Neural cell (in vitro differentiated cells): ENCODE measurements around the gene SCGB2B2. TPM values are rescaled to one million over a fixed set of nuclear protein-coding genes. Genes with fewer than 3 reads are reported as not detected.

ENCODE experiments used
- H2AFZ ChIP-seq: fragments of 200-600, 300-800 bp; sonication (generic), shearing (Covaris generic); 2 replicates; pipeline ENCODE4 v1.6.0; 2014; ENCODE audit warnings: low read depth, mild to moderate bottlenecking, antibody characterized with exemption, low read length, moderate library complexity
- H3F3A ChIP-seq: fragments of 200-600 bp; shearing (Covaris generic); 2 replicates; pipeline ENCODE4 v1.6.1; 2016; ENCODE audit warnings: mild to moderate bottlenecking, moderate library complexity, mixed read lengths, antibody characterized with exemption, low read length; ENCODE audit not compliant: insufficient read depth, poor library complexity, severe bottlenecking
- H3K27ac ChIP-seq: fragments of 200-600, 300-800 bp; sonication (generic), shearing (Covaris generic); 2 replicates; pipeline ENCODE4 v1.5.1; 2014; ENCODE audit warnings: mild to moderate bottlenecking, low read length, moderate library complexity
- H3K27me3 ChIP-seq: fragments of 300-800, 200-600 bp; sonication (generic), shearing (Covaris generic); 2 replicates; pipeline ENCODE4 v1.6.0; 2014; ENCODE audit warnings: mild to moderate bottlenecking, low read depth, low read length, moderate library complexity; ENCODE audit not compliant: insufficient read depth
- H3K36me3 ChIP-seq: fragments of 300-800, 200-600 bp; sonication (generic), shearing (Covaris generic); 2 replicates; pipeline ENCODE4 v1.5.1; 2014; ENCODE audit warnings: mild to moderate bottlenecking, antibody characterized with exemption, low read length, moderate library complexity; ENCODE audit not compliant: insufficient read depth
- H3K4me2 ChIP-seq: fragments of 300-800, 200-600 bp; sonication (generic), shearing (Covaris generic); 2 replicates; pipeline ENCODE4 v1.6.0; 2014; ENCODE audit warnings: mild to moderate bottlenecking, low read length
- H3K4me3 ChIP-seq: fragments of 300-800, 200-600 bp; sonication (generic), shearing (Covaris generic); 2 replicates; pipeline ENCODE4 v1.5.1; 2014; ENCODE audit warnings: mild to moderate bottlenecking, low read length, moderate library complexity
- H3K79me2 ChIP-seq: fragments of 200-600 bp; shearing (Covaris generic); replicated peaks from 2 replicates; pipeline ENCODE4 v1.6.0; 2014; ENCODE audit warnings: mild to moderate bottlenecking, low read length, moderate library complexity; ENCODE audit not compliant: insufficient read depth
- H3K9ac ChIP-seq: fragments of 300-800, 200-600 bp; sonication (generic), shearing (Covaris generic); 2 replicates; pipeline ENCODE4 v1.6.1; 2016; ENCODE audit warnings: mild to moderate bottlenecking, low read length, mixed read lengths
- H3K9me2 ChIP-seq: fragments of 200-600 bp; shearing (Covaris generic); 2 replicates; pipeline ENCODE4 v1.6.1; 2016; ENCODE audit warnings: mild to moderate bottlenecking, low read length, mixed read lengths; ENCODE audit not compliant: insufficient read depth
- H3K9me3 ChIP-seq: fragments of 200-600, 300-800 bp; sonication (generic), shearing (Covaris generic); 2 replicates; pipeline ENCODE4 v1.6.1; 2016; ENCODE audit warnings: mild to moderate bottlenecking, mixed run types, low read length, moderate library complexity, mixed read lengths
- H4K20me1 ChIP-seq: fragments of 200-600 bp; shearing (Covaris generic); 2 replicates; pipeline ENCODE4 v1.6.1; 2016; ENCODE audit warnings: mild to moderate bottlenecking, mixed run types; ENCODE audit not compliant: insufficient read depth
- CTCF ChIP-seq: fragments of 450-650 bp; IDR thresholded peaks from 2 replicates; pipeline ENCODE4 v1.5.1; 2014; ENCODE audit warnings: antibody characterized with exemption, mild to moderate bottlenecking, moderate library complexity; ENCODE audit not compliant: poor library complexity, severe bottlenecking
- EP300 ChIP-seq: fragments of 450-650 bp; conservative IDR thresholded peaks from 2 replicates; pipeline ENCODE4 v1.6.1; 2014; ENCODE audit warnings: antibody characterized with exemption, mild to moderate bottlenecking, moderate library complexity; ENCODE audit not compliant: poor library complexity, severe bottlenecking
- EZH2 ChIP-seq: fragments of 200-600, 300-800 bp; shearing (Covaris generic), sonication (generic); IDR thresholded peaks from 2 replicates; pipeline ENCODE4 v1.6.1; 2014; ENCODE audit warnings: antibody characterized with exemption, low read length, borderline replicate concordance, mild to moderate bottlenecking; ENCODE audit not compliant: insufficient read depth, poor library complexity, severe bottlenecking
- MXI1 ChIP-seq: fragments of 450-650 bp; conservative IDR thresholded peaks from 2 replicates; pipeline ENCODE4 v1.6.1; 2014; ENCODE audit warnings: antibody characterized with exemption, mild to moderate bottlenecking; ENCODE audit not compliant: poor library complexity, severe bottlenecking
- POLR2AphosphoS5 ChIP-seq: IDR thresholded peaks from 2 replicates; pipeline ENCODE4 v1.6.1; 2012
- RAD21 ChIP-seq: fragments of 450-650 bp; conservative IDR thresholded peaks from 2 replicates; pipeline ENCODE4 v1.6.1; 2014; ENCODE audit warnings: antibody characterized with exemption, mild to moderate bottlenecking, moderate library complexity
- REST ChIP-seq: IDR thresholded peaks from 2 replicates; pipeline ENCODE4 v1.6.1; 2012; ENCODE audit warnings: borderline replicate concordance
- SMC3 ChIP-seq: fragments of 450-650 bp; conservative IDR thresholded peaks from 2 replicates; pipeline ENCODE4 v1.6.1; 2014; ENCODE audit warnings: antibody characterized with exemption, mild to moderate bottlenecking, moderate library complexity; ENCODE audit not compliant: poor library complexity
- TAF1 ChIP-seq: IDR thresholded peaks from 2 replicates; pipeline ENCODE4 v1.6.1; 2012; ENCODE audit warnings: low read depth
- polyA plus RNA-seq: library from polyadenylated mRNA; depleted of rRNA; stranded (reverse); fragments of >200 nt; gene quantifications from 2 replicates; pipeline ENCODE4 v1.2.3, GENCODE V29; 2014

SCGB2B2 gene
- polyA plus RNA-seq, 1 donor from 2014 or later = 0.51 TPM

- TF ChIP-seq MXI1 (no peak), TAF1 (no peak), POLR2AphosphoS5 (no peak), SMC3 (no peak), EZH2 (no peak), EP300 (no peak)
- H3K9me3 ChIP-seq = peaks cover 5% of the 10 kb centered on the region
- no peak overlapping the region for H3K27ac ChIP-seq
These were observed 21.3 kb downstream of the SCGB2B2 start for GRCh38 chr19:34655651-34656050.

GRCh38 chr19:34654796-34655195 lies 22.2 kb downstream of the SCGB2B2 start:
- H3F3A ChIP-seq = no peaks in the 10 kb centered on the region
- no peak overlapping the region for H3K27ac ChIP-seq
- no peak overlapping the region for H3K4me3 ChIP-seq
- no peak overlapping the region for H2AFZ ChIP-seq
- no peaks in the 10 kb centered on the region for H3K36me3 ChIP-seq
- TF ChIP-seq MXI1 = no peak
- no peak for TF ChIP-seq EP300
- H4K20me1 ChIP-seq = no peaks in the 10 kb centered on the region
- no peaks in the 10 kb centered on the region for H3K79me2 ChIP-seq
- no peak overlapping the region for H3K4me2 ChIP-seq
- H3K9ac ChIP-seq = no peak overlapping the region
- no peaks in the 10 kb centered on the region for H3K9me2 ChIP-seq
- peaks cover 5% of the 10 kb centered on the region for H3K9me3 ChIP-seq
- no peaks in the 10 kb centered on the region for H3K27me3 ChIP-seq

More at GRCh38 chr19:34655651-34656050, 21.3 kb downstream of the SCGB2B2 start:
- Histone ChIP-seq H3K4me3 (no peak overlapping the region), H4K20me1 (no peaks in the 10 kb centered on the region), H3K79me2 (no peaks in the 10 kb centered on the region), H3K4me2 (no peak overlapping the region), H3F3A (no peaks in the 10 kb centered on the region), H3K36me3 (no peaks in the 10 kb centered on the region), H3K27me3 (no peaks in the 10 kb centered on the region), H3K9me2 (no peaks in the 10 kb centered on the region), H2AFZ (no peak overlapping the region), H3K9ac (no peak overlapping the region)

GRCh38 chr19:34651747-34652146 lies 25.2 kb downstream of the SCGB2B2 start:
- Histone ChIP-seq H3K4me3 (no peak overlapping the region), H3K4me2 (no peak overlapping the region), H3K9ac (no peak overlapping the region), H3K36me3 (no peaks in the 10 kb centered on the region), H2AFZ (no peak overlapping the region), H3K9me2 (no peaks in the 10 kb centered on the region), H3K79me2 (no peaks in the 10 kb centered on the region), H4K20me1 (no peaks in the 10 kb centered on the region), H3K27ac (no peak overlapping the region), H3F3A (no peaks in the 10 kb centered on the region), H3K9me3 (peaks cover 5% of the 10 kb centered on the region), H3K27me3 (no peaks in the 10 kb centered on the region)
- TF ChIP-seq POLR2AphosphoS5 (no peak), MXI1 (no peak), SMC3 (no peak), CTCF (no peak), EP300 (no peak), TAF1 (no peak), RAD21 (no peak), EZH2 (no peak), REST (no peak)
